GM12873 (cell line): ENCODE measurements around the gene PRSS36.

ENCODE experiments used
- TF ChIP-seq, protein P1 (sequence below): IDR thresholded peaks from 2 replicates; pipeline ENCODE4 v1.5.1; 2012; ENCODE audit warnings: low read depth, mild to moderate bottlenecking, moderate library complexity, low read length, control low read depth; ENCODE audit not compliant: insufficient read depth; ENCODE audit errors: missing control alignments

PRSS36 gene

GRCh38 chr16:31134091-31134571, 15.7 kb downstream of the PRSS36 start:
- TF ChIP-seq, protein P1, sequence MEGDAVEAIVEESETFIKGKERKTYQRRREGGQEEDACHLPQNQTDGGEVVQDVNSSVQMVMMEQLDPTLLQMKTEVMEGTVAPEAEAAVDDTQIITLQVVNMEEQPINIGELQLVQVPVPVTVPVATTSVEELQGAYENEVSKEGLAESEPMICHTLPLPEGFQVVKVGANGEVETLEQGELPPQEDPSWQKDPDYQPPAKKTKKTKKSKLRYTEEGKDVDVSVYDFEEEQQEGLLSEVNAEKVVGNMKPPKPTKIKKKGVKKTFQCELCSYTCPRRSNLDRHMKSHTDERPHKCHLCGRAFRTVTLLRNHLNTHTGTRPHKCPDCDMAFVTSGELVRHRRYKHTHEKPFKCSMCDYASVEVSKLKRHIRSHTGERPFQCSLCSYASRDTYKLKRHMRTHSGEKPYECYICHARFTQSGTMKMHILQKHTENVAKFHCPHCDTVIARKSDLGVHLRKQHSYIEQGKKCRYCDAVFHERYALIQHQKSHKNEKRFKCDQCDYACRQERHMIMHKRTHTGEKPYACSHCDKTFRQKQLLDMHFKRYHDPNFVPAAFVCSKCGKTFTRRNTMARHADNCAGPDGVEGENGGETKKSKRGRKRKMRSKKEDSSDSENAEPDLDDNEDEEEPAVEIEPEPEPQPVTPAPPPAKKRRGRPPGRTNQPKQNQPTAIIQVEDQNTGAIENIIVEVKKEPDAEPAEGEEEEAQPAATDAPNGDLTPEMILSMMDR: no peak

GRCh38 chr16:31133046-31133501, 16.8 kb downstream of the PRSS36 start:
- TF ChIP-seq, protein P1: no peak

DNA sequence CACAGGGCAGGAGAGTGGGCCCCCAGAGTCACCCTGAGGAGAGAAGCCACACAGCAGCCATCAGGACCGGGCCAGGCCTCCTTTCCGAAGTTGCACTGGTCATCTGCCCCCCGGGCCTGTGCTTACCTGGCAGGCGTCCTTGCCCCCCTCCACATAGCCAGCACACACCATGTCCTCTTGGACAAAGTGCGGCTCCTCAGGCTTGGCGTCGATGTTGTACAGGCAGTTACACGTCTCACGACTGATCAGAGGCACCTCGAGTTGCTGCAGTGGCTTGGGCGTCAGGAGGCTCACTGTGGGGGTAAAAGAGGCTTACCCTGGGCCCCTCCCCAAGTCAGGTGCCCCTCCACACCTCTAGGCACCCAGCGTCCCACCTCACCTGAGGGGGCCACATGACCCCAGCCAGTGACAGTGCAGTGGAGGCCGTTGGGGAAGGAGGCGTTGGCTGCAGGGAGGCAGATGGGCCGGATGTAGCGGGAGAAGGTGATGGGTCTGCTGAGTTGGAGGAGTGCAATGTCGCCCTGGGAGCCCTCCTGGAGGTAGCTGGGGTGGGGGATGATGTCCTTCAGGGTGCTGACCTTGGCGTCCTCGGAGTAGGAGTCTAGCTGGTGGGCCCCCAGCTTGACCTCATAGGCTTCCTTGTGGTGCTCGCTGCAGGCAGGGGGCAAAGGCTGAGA, 17.4 kb downstream of the PRSS36 start:
- TF ChIP-seq, protein P1: no peak

DNA sequence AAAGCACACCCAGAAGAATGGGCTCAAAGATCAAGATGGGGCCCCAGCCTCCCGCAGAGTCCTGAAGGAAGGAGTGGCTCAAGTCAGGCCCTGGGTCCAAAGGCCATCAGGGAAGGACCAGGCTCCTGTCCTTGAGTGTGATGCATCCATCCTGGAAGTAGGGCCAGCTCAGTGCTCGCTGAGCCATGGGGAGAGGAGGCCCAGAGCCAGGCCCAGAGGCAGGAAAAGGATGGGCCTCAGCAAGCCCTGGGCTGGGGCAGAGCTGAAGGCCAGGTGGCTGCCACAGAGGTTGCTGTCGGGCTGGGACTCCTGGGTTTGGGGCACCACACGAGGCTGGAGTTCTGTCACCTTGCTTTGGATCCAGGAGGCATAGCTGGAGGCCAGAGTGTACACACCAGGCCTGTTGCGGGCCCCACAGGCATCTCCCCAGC, 18.0 kb downstream of the PRSS36 start:
- TF ChIP-seq, protein P1: no peak

DNA sequence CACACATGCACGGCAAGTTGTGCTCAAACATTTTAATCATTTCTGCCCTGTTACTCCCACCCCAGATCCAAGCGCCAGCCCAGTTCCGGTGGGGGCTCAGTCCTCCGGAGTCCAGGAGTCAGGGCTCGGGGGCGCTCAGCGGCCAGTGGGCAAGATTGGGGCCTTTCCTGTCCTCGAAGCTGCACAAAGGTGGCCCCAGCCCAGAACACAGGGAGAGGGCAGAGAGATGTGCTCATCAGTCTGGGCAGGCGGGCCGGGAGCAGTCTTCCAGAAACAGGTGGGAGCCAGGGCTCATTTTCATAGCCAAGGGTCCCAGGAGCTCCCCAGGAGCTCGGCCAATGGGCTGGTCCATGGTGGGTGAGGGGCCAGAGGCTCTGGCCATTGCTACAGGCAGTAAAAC, 18.4 kb downstream of the PRSS36 start:
- TF ChIP-seq, protein P1: no peak

DNA sequence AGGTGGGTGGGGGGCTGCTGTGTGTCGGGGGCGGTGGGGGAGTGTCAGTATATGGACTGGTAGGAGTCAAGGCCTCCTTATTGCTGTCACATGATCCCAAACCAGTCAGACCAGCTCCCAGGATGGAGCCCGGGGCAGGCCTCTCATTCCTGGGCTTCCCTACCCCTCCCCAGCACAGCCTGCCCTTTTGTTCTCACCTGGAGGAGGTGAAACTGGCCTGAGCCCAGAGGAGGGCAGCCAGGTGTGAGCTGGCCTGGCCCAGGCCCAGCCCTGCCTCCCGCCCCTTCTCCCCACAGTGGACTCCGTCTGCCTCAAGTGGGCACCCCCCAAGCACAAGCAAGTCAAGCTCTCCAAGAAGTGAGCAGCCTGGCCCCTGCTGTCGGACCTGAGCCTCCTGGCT, 19.0 kb downstream of the PRSS36 start:
- TF ChIP-seq, protein P1: no peak

DNA sequence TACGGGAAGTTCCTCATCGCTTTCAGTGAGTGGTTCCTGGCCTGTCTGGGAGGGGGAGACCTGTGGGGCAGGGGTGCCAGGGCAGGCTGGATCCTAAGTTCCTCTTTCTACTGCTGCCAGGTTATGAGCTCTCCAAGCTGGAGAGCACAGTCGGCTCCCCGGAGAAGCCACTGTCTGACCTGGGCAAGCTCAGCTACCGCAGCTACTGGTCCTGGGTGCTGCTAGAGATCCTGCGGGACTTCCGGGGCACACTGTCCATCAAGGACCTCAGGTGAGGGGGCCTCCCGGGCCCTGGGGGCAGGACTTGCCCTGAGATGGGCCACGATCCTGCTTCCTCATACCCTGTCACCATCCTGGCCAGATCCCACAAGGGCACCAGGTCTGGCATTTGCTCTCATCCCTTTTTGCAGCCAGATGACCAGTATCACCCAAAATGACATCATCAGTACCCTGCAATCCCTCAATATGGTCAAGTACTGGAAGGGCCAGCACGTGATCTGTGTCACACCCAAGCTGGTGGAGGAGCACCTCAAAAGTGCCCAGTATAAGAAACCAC, 19.5 kb downstream of the PRSS36 start:
- TF ChIP-seq, protein P1: no peak
